ENCODE measurements around the gene TJAP1.
"Not testable (repeated sequence)": the region's sequence is repeated elsewhere in the genome, so short reads cannot be mapped to it uniquely, and the experiment has no call there.

Gene TJAP1

GRCh38 chr6:43496370-43497128, 19.2 kb downstream of the TJAP1 start:
- Mint-ChIP-seq H3K4me1 (ENCODE audit: low read depth) (peaks cover 26% of the 10 kb centered on the region), H3K27ac (peak overlapping the region; percentile 5), H3K9me3 (no peaks in the 10 kb centered on the region), H3K4me3 (no peak overlapping the region), H3K27me3 (no peaks in the 10 kb centered on the region), H3K36me3 (ENCODE audit: low read depth) (peaks cover 71% of the 10 kb centered on the region)
- intact Hi-C loops (cut with micrococcal nuclease), result loop anchor here (10.0 kb wide), 1 partner anchor 142 kb away; no protein-coding TSS in a partner anchor

- peaks cover 76% of the 10 kb centered on the region for H3K36me3 Mint-ChIP-seq (ENCODE audit: low read depth)
- H3K27me3 Mint-ChIP-seq, result no peaks in the 10 kb centered on the region
- no peaks in the 10 kb centered on the region for H3K9me3 Mint-ChIP-seq
- peaks cover 26% of the 10 kb centered on the region for H3K4me1 Mint-ChIP-seq (ENCODE audit: low read depth)
- no peak overlapping the region for H3K27ac Mint-ChIP-seq
- no peak overlapping the region for H3K4me3 Mint-ChIP-seq
- intact Hi-C loops (cut with micrococcal nuclease), result loop anchor here (10.0 kb wide), 1 partner anchor 142 kb away; no protein-coding TSS in a partner anchor
Observed at GRCh38 chr6:43497129-43497396, 19.7 kb downstream of the TJAP1 start.

GRCh38 chr6:43497689-43498088, 20.3 kb downstream of the TJAP1 start:
- no peak overlapping the region for H3K4me3 Mint-ChIP-seq
- intact Hi-C loops (cut with micrococcal nuclease), result loop anchor here (10.0 kb wide), 1 partner anchor 143 kb away; no protein-coding TSS in a partner anchor

GRCh38 chr6:43498291-43498690, 20.9 kb downstream of the TJAP1 start:
- intact Hi-C loops (cut with micrococcal nuclease), result loop anchor here (10.0 kb wide), 1 partner anchor 143 kb away; no protein-coding TSS in a partner anchor
- H3K27me3 Mint-ChIP-seq, H3K27ac Mint-ChIP-seq, H3K9me3 Mint-ChIP-seq, H3K4me3 Mint-ChIP-seq: not testable (repeated sequence)
- peaks cover 23% of the 10 kb centered on the region for H3K4me1 Mint-ChIP-seq (ENCODE audit: low read depth)
- H3K36me3 Mint-ChIP-seq (ENCODE audit: low read depth), result peaks cover 82% of the 10 kb centered on the region

More at GRCh38 chr6:43497689-43498088, 20.3 kb downstream of the TJAP1 start:
- Mint-ChIP-seq H3K27ac (no peak overlapping the region), H3K27me3 (no peaks in the 10 kb centered on the region), H3K36me3 (ENCODE audit: low read depth) (peaks cover 76% of the 10 kb centered on the region), H3K4me1 (ENCODE audit: low read depth) (peaks cover 26% of the 10 kb centered on the region), H3K9me3 (no peaks in the 10 kb centered on the region)

- no peak overlapping the region for H3K27ac Mint-ChIP-seq
- intact Hi-C loops (cut with micrococcal nuclease), result loop anchor here (10.0 kb wide), 1 partner anchor 144 kb away; no protein-coding TSS in a partner anchor
Observed at GRCh38 chr6:43499028-43499815, 21.9 kb downstream of the TJAP1 start.

GRCh38 chr6:43500921-43501320, 23.6 kb downstream of the TJAP1 start:
- H3K36me3 Mint-ChIP-seq (ENCODE audit: low read depth), result peaks cover 93% of the 10 kb centered on the region
- intact Hi-C loops (cut with micrococcal nuclease), result no loop called here
- H3K4me3 Mint-ChIP-seq, result no peak overlapping the region
- H3K27me3 Mint-ChIP-seq, result no peaks in the 10 kb centered on the region
- H3K9me3 Mint-ChIP-seq, result no peaks in the 10 kb centered on the region
- H3K4me1 Mint-ChIP-seq (ENCODE audit: low read depth), result no peaks in the 10 kb centered on the region
- H3K27ac Mint-ChIP-seq, result no peak overlapping the region

More at GRCh38 chr6:43499028-43499815, 21.9 kb downstream of the TJAP1 start:
- H3K4me3 Mint-ChIP-seq, result no peak overlapping the region
- H3K9me3 Mint-ChIP-seq, result no peaks in the 10 kb centered on the region
- H3K36me3 Mint-ChIP-seq (ENCODE audit: low read depth), result peaks cover 86% of the 10 kb centered on the region
- H3K27me3 Mint-ChIP-seq, result no peaks in the 10 kb centered on the region
- peaks cover 13% of the 10 kb centered on the region for H3K4me1 Mint-ChIP-seq (ENCODE audit: low read depth)

GRCh38 chr6:43502666-43503065, 25.3 kb downstream of the TJAP1 start:
- Mint-ChIP-seq H3K4me1 (ENCODE audit: low read depth) (peaks cover 8% of the 10 kb centered on the region), H3K27ac (no peak overlapping the region), H3K27me3 (peaks cover 9% of the 10 kb centered on the region), H3K9me3 (no peaks in the 10 kb centered on the region), H3K36me3 (ENCODE audit: low read depth) (peaks cover 91% of the 10 kb centered on the region), H3K4me3 (no peak overlapping the region)
- intact Hi-C loops (cut with micrococcal nuclease), result no loop called here

- intact Hi-C loops (cut with micrococcal nuclease), result no loop called here
- peaks cover 12% of the 10 kb centered on the region for H3K4me1 Mint-ChIP-seq (ENCODE audit: low read depth)
- H3K36me3 Mint-ChIP-seq (ENCODE audit: low read depth), result peaks cover 83% of the 10 kb centered on the region
- H3K27ac Mint-ChIP-seq, result no peak overlapping the region
- H3K9me3 Mint-ChIP-seq, result no peaks in the 10 kb centered on the region
- H3K27me3 Mint-ChIP-seq, result peaks cover 17% of the 10 kb centered on the region
- no peak overlapping the region for H3K4me3 Mint-ChIP-seq
Observed at GRCh38 chr6:43503443-43503842, 26.1 kb downstream of the TJAP1 start.

GRCh38 chr6:43504756-43505593, 27.6 kb downstream of the TJAP1 start:
- peaks cover 68% of the 10 kb centered on the region for H3K36me3 Mint-ChIP-seq (ENCODE audit: low read depth)

GRCh38 chr6:43505718-43506117, 28.3 kb downstream of the TJAP1 start:
- H3K4me3 Mint-ChIP-seq, result no peak overlapping the region
- H3K27me3 Mint-ChIP-seq, result peaks cover 29% of the 10 kb centered on the region
- H3K27ac Mint-ChIP-seq, result no peak overlapping the region
- intact Hi-C loops (cut with micrococcal nuclease), result loop anchor here (1.0 to 5.0 kb wide), 3 partner anchors 51 to 243 kb away; partner anchors contain the start of gene ZNF318
- peaks cover 30% of the 10 kb centered on the region for H3K4me1 Mint-ChIP-seq (ENCODE audit: low read depth)
- H3K9me3 Mint-ChIP-seq, result no peaks in the 10 kb centered on the region
- H3K36me3 Mint-ChIP-seq (ENCODE audit: low read depth), result peaks cover 60% of the 10 kb centered on the region

More at GRCh38 chr6:43504756-43505593, 27.6 kb downstream of the TJAP1 start:
- intact Hi-C loops (cut with micrococcal nuclease), result loop anchor here (5.0 kb wide), 1 partner anchor 138 kb away; the partner anchor contains the start of gene ZNF318
- Mint-ChIP-seq H3K9me3 (no peaks in the 10 kb centered on the region), H3K4me1 (ENCODE audit: low read depth) (peaks cover 23% of the 10 kb centered on the region), H3K27me3 (peaks cover 29% of the 10 kb centered on the region), H3K4me3 (no peak overlapping the region), H3K27ac (no peak overlapping the region)

GRCh38 chr6:43506171-43506570, 28.8 kb downstream of the TJAP1 start:
- Mint-ChIP-seq H3K36me3 (ENCODE audit: low read depth) (peaks cover 56% of the 10 kb centered on the region), H3K27me3 (peaks cover 29% of the 10 kb centered on the region), H3K4me1 (ENCODE audit: low read depth) (peaks cover 32% of the 10 kb centered on the region), H3K9me3 (no peaks in the 10 kb centered on the region), H3K27ac (peak overlapping the region; percentile 31), H3K4me3 (no peak overlapping the region)
- intact Hi-C loops (cut with micrococcal nuclease), result loop anchor here (1.0 to 5.0 kb wide), 3 partner anchors 52 to 243 kb away; partner anchors contain the start of gene ZNF318

- Mint-ChIP-seq H3K27me3 (peaks cover 29% of the 10 kb centered on the region), H3K4me3 (no peak overlapping the region), H3K36me3 (ENCODE audit: low read depth) (peaks cover 49% of the 10 kb centered on the region), H3K9me3 (no peaks in the 10 kb centered on the region), H3K4me1 (ENCODE audit: low read depth) (peaks cover 38% of the 10 kb centered on the region), H3K27ac (no peak overlapping the region)
- intact Hi-C loops (cut with micrococcal nuclease), result loop anchor here (1.0 to 5.0 kb wide), 3 partner anchors 53 to 244 kb away; partner anchors contain the start of gene ZNF318
Observed at GRCh38 chr6:43506667-43507471, 29.5 kb downstream of the TJAP1 start.
